ENCODE results near the gene HES7. TPM values are rescaled to one million over a fixed set of nuclear protein-coding genes. Genes with fewer than 3 reads are reported as not detected.

Gene HES7
- polyA plus RNA-seq, 6 donors from 2014 or later, result not detected

DNA sequence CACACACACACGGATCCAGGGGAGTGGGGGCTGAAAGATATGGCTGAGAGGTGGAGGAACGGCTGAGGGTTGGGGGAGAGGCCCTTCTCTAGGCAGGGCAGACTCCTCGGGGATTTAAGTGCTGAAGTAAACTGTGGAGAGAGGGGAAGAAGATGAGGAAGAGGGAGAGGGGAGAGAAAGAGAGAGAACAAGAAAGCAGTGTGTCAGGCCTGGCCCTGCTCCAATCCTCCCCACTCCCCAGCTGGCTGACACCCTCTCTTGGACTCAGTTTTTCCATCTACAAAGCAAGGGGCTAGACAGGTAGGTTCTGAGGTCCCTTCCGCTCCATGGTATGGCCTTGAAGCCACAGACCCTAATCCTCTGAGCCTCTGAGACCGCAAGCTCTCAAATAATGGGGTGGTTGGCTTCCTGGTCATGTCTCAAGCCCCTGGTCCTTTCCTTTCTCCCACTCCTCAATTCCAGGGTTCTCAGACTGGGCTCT lies 36.9 kb upstream of the HES7 start:
- peak overlapping the region in 5 of 6 donors; percentile 64 to 93 (median 91) for H3K27ac Mint-ChIP-seq
- no peaks in the 10 kb centered on the region for H3K9me3 Mint-ChIP-seq
- H3K36me3 Mint-ChIP-seq, result peaks cover 0 to 5% of the 10 kb centered on the region in 2 donors
- ATAC-seq (ENCODE audit: low read depth in 2 of 2) (no peak), DNase-seq (no peak)
- no peaks in the 10 kb centered on the region for H3K27me3 Mint-ChIP-seq
- peaks cover 46 to 60% (median 53%) of the 10 kb centered on the region in 3 donors for H3K4me1 Mint-ChIP-seq
- H3K4me3 Mint-ChIP-seq, result peak overlapping the region in 6 of 8 donors; percentile 83 to 93 (median 90)

DNA sequence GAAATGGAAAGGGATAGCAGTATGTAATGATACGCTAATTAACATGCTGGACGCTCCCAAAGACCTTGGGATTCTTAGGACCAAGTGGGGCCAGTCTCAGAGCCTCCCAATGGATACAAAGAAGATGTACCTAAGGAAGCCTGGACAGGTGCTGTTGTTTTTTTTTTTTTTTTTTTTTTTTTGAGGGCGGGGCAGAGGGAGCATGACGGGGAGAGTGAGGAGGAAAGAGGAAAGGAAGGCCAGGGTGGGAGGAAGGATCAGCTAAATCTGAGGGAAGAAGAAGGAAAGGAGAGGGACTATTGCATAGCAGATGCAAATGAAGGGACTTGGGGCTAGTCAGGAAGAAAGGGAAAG lies 36.3 kb upstream of the HES7 start:
- DNase-seq (no peak), ATAC-seq (ENCODE audit: low read depth in 2 of 2) (no peak)
- peak overlapping the region in 3 of 6 donors; percentile 54 to 91 (median 74) for H3K27ac Mint-ChIP-seq
- H3K36me3 Mint-ChIP-seq, result peaks cover 0 to 5% of the 10 kb centered on the region in 2 donors
- H3K4me1 Mint-ChIP-seq, result peaks cover 46 to 60% (median 53%) of the 10 kb centered on the region in 3 donors
- no peaks in the 10 kb centered on the region for H3K27me3 Mint-ChIP-seq
- H3K9me3 Mint-ChIP-seq, result no peaks in the 10 kb centered on the region
- peak overlapping the region in 6 of 8 donors; percentile 58 to 92 (median 84) for H3K4me3 Mint-ChIP-seq

DNA sequence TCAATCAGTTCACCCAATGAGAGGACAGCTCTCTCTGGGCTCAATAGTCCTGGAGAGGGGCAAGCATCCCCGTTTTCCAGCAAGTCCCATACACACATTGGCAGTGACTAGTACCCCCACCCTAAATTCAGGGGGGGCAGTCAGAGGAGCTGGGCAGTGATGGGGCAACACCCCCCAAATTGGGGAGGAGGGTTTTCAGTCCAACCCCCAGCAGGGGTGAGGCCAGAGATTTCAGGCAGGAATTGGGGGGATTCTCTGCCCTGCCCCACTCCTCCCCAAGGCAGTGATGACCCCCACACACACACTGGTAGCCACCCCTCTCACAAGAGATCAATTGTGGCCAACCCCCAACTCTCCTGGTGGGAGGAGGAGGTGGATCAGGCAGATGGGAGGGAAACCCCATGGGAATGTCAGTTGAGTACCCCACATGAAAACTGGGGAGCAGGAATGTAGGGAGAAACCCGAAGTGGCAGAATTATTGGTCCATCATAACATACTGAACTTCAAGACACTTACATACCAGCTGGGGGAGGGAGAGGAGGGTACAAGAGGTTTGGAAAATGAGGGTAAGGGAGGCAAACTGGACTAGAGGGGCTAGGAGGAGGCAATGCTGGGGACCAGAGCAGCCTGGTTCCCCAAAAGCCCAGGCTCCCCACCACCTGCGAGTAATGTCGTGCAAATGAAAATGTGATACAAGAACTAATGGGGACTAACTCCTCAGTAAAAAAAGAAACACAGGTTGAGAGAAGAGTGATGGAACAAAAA lies 35.7 kb upstream of the HES7 start:
- no peak for ATAC-seq (ENCODE audit: low read depth in 2 of 2)
- peak overlapping the region in 7 of 8 donors; percentile 1 to 92 (median 70) for H3K4me3 Mint-ChIP-seq
- peaks cover 42 to 55% (median 50%) of the 10 kb centered on the region in 3 donors for H3K4me1 Mint-ChIP-seq
- H3K9me3 Mint-ChIP-seq, result no peaks in the 10 kb centered on the region
- H3K27me3 Mint-ChIP-seq, result no peaks in the 10 kb centered on the region
- no peak for DNase-seq
- H3K27ac Mint-ChIP-seq, result peak overlapping the region in 3 of 6 donors; percentile 74 to 99 (median 91)
- H3K36me3 Mint-ChIP-seq, result peaks cover 0 to 5% of the 10 kb centered on the region in 2 donors

DNA sequence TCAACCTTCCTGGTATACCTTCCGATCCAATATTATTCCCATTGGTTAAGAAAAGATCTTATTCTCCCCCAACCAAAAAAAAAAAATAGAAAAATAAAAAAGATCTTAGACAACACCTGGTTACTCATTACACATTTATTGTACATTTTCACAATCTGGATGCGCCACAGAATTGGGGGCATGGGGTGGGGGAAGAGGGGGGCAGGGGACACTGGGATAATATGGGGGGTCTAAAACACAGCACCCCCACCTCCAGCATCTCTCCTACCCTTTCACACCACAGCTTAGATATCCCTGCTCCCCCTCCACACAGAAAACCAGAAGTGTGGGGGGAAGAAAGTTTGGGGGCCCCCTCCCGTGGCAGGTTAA lies 35.1 kb upstream of the HES7 start:
- DNase-seq (no peak), ATAC-seq (ENCODE audit: low read depth in 2 of 2) (no peak)
- Mint-ChIP-seq H3K9me3 (no peaks in the 10 kb centered on the region), H3K36me3 (peaks cover 4 to 5% of the 10 kb centered on the region in 2 donors), H3K4me3 (peak overlapping the region; percentile 45 to 84 (median 76)), H3K4me1 (peaks cover 39 to 53% (median 45%) of the 10 kb centered on the region in 3 donors), H3K27ac (peak overlapping the region in 4 of 6 donors; percentile 86 to 99 (median 98)), H3K27me3 (no peaks in the 10 kb centered on the region)

DNA sequence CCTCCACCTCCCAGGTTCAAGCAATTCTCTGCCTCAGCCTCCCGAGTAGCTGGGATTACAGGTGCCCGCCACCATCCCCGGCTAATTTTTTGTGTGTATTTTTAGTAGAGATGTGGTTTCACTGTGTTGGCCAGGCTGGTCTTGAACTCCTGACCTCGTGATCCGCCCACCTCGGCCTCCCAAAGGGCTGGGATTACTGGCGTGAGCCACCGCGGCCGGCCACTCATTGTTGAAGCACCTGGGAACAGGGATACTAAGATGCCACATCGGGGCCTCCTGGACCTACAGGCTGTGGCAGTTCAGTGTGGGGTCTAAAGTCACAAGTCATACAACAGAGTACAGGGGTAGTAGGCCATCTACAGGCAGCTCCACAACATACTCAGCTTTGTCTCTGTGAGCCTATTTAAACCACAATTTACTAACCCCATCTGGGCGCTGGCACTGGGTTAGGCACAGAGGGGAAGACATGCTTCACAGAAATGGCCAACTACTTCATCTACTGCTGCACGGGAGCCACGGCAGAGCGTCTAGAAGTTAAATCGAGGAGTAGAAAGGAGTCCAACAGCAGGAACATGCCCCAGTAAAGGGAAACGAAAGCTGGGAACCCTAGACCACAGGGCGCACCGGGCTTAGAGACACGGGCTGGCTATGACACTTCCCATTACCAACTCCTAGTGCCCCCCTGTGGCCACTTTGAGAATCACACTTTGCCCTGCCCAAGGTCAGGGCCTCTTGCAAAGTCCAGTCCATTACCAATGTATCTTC lies 34.5 kb upstream of the HES7 start:
- H3K27ac Mint-ChIP-seq, result peak overlapping the region in 3 of 6 donors; percentile 98 to 99 (median 99)
- peak; percentile 18 to 24 for ATAC-seq (ENCODE audit: low read depth in 2 of 2)

DNA sequence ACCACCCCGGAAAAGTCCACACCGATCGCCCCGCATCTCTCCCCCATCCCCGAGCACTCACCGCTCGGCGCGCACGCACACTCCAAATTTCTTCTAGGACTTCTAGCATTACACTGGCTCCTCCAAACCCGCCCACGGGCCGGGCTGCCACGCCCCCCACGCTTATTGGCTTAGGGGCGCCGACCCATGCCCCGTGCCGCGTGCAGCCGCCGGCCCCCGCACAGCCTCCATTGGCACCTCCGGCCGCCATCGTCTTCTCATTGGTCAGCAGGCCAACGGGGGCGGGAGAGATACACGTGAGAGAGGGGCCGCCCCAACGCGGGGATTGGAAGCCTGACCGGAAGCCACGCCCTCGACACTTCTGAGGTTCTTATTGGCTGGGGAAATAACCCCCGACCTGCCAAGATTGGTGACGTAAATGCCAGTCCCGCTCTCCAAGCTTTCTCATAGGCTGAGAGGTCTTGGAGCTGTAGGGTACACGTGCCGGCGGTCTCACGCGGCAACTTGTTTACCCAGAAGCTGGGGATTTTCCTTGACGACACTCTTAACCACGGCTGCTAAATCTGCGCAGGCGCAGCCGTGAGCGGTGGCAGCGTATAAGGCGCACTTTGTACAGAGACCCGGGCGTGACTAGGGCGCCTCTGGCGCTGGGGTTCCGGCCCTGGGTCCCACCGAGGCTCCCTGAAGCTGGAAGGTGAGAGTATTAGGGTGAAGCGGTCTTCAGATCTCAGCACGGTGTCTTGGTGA lies 32.5 kb upstream of the HES7 start:
- Mint-ChIP-seq H3K27ac (no peak overlapping the region), H3K4me1 (peaks cover 33 to 62% (median 34%) of the 10 kb centered on the region in 3 donors), H3K9me3 (no peaks in the 10 kb centered on the region), H3K36me3 (peaks cover 5 to 8% of the 10 kb centered on the region in 2 donors), H3K27me3 (no peaks in the 10 kb centered on the region), H3K4me3 (no peak overlapping the region)
- peak; percentile 100 for DNase-seq
- ATAC-seq (ENCODE audit: low read depth in 2 of 2), result peak; percentile 70 to 71

More for the DNA sequence above, 34.5 kb upstream of the HES7 start:
- no peaks in the 10 kb centered on the region for H3K27me3 Mint-ChIP-seq
- peaks cover 5 to 8% of the 10 kb centered on the region in 2 donors for H3K36me3 Mint-ChIP-seq
- peak overlapping the region; percentile 45 to 84 (median 76) for H3K4me3 Mint-ChIP-seq
- no peaks in the 10 kb centered on the region for H3K9me3 Mint-ChIP-seq
- H3K4me1 Mint-ChIP-seq, result peaks cover 38 to 53% (median 40%) of the 10 kb centered on the region in 3 donors
- peak; percentile 87 for DNase-seq

DNA sequence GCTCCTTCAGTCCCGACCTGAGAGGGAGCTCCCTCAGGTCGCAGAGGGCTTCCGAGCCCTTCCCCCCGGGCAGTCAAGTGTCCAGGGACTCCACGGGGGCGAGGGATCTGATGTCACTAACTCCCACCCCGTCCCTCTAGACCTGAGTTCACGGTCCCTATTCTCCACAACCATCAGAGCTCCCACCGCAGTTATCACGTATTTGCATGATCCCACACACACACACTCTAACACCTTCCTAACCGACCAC lies 32.0 kb upstream of the HES7 start:
- H3K27ac Mint-ChIP-seq, result no peak overlapping the region
- H3K4me3 Mint-ChIP-seq, result no peak overlapping the region
- ATAC-seq (ENCODE audit: low read depth in 2 of 2), result peak in 1 of 2 donors; percentile 0
- peaks cover 34 to 60% (median 34%) of the 10 kb centered on the region in 3 donors for H3K4me1 Mint-ChIP-seq
- DNase-seq, result no peak
- H3K27me3 Mint-ChIP-seq, result no peaks in the 10 kb centered on the region
- H3K36me3 Mint-ChIP-seq, result peaks cover 5 to 8% of the 10 kb centered on the region in 2 donors
- H3K9me3 Mint-ChIP-seq, result no peaks in the 10 kb centered on the region

DNA sequence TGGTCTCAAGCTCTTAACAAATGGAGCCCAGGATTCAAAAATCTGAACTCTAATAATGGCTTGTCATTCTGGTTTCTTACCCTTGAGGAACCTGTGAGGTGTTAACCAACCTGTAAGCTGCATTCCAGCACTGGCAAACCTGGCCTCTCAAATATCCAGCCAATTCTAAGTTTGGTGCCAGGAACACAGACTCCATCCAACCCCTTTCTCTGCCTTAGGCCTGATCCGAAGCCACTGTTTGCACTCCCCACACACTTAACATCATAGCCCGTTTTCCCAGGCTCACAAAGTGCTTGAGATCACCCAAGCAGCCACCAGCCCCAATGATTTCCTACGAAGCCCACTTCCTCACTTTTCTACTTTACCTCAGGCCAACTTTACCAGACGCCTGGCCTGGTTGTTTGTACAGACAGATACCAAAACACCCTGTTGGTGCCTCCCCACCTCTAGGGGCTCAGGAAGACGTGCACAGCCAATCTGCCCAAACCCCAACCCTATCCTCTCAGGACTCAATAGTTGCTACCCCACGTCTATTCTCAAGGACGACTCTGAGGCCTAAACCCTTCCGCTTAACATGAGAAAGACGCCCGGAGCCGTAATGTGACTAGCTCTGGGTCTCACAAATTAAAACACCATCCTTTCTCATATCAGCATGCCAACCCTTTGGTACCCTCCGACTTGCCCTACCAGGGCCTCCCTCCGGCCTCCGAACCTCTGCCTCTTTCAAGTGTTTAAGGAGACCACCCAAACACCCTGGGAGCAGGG lies 31.5 kb upstream of the HES7 start:
- ATAC-seq (ENCODE audit: low read depth in 2 of 2) (no peak), DNase-seq (no peak)
- Mint-ChIP-seq H3K4me1 (peaks cover 33 to 59% (median 34%) of the 10 kb centered on the region in 3 donors), H3K9me3 (no peaks in the 10 kb centered on the region), H3K27ac (no peak overlapping the region), H3K36me3 (peaks cover 5 to 8% of the 10 kb centered on the region in 2 donors), H3K27me3 (no peaks in the 10 kb centered on the region), H3K4me3 (no peak overlapping the region)

DNA sequence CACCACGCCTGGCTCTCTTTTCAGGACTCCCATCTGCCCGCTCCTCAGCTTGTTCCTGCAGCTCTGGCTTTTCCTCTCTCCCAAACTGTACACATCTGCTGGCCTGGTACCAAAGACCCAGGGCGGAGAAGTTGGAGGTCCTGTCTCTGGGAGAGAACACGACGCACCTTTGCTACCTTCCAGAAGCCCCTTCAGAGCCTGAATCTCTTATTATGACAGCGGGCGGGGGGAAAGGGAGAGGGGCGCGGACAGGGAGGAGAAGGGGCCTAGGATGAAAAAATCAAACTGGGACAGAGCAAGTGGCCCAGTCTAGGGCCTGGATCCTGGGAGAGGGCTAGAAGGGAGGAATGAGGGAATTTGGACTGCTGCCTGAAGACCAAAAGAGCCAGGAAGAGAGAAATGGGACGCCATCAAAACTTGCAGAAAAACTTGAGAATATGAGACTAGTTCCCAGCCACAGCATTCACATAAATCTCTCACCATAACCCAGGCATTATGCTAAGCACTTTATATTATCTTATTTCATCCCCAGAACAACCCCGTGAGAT lies 30.8 kb upstream of the HES7 start:
- Mint-ChIP-seq H3K9me3 (no peaks in the 10 kb centered on the region), H3K4me1 (peaks cover 29 to 58% (median 32%) of the 10 kb centered on the region in 3 donors), H3K4me3 (peak overlapping the region in 2 of 8 donors; percentile 82 to 87)

DNA sequence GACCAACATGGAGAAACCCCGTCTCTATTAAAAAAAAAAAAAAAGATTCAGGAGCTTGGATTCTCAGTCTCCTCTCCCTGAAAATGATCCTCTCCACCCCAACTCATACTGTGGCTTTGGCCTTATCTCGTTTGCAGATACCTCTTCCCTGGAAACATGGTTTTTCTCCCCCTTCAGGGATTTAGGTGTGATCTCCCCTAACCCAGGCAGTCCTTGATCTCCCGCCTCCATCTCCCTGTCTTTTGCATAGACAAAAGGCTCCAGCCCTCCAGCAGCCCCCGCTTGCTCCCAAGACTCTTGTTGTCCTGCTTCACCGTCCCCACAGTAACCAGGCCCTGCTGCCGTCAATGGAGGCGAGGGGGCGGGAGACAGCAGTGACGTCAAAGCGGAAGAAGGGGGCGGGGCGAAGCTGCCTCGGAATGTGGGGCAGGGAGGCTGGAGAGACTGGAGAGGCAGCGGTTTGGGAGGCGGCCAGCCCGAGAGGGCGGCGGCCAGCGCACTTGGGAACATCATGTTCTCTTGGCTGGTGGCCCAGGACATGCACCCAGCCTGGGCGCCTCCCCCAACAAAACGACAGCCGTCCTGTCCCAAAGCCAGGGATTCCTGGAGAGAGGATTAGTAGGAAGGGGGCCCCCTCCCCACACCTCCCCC lies 30.2 kb upstream of the HES7 start:
- H3K9me3 Mint-ChIP-seq, result no peaks in the 10 kb centered on the region
- ATAC-seq (ENCODE audit: low read depth in 2 of 2), result peak; percentile 1 to 6
- H3K27ac Mint-ChIP-seq, result no peak overlapping the region
- peaks cover 5 to 8% of the 10 kb centered on the region in 2 donors for H3K36me3 Mint-ChIP-seq
- DNase-seq, result peak; percentile 87
- H3K27me3 Mint-ChIP-seq, result no peaks in the 10 kb centered on the region
- H3K4me3 Mint-ChIP-seq, result peak overlapping the region in 4 of 8 donors; percentile 52 to 94 (median 84)
- H3K4me1 Mint-ChIP-seq, result peaks cover 24 to 56% (median 33%) of the 10 kb centered on the region in 3 donors

More for the DNA sequence above, 30.8 kb upstream of the HES7 start:
- DNase-seq (no peak), ATAC-seq (ENCODE audit: low read depth in 2 of 2) (no peak)
- Mint-ChIP-seq H3K27ac (no peak overlapping the region), H3K36me3 (peaks cover 5 to 8% of the 10 kb centered on the region in 2 donors), H3K27me3 (no peaks in the 10 kb centered on the region)

DNA sequence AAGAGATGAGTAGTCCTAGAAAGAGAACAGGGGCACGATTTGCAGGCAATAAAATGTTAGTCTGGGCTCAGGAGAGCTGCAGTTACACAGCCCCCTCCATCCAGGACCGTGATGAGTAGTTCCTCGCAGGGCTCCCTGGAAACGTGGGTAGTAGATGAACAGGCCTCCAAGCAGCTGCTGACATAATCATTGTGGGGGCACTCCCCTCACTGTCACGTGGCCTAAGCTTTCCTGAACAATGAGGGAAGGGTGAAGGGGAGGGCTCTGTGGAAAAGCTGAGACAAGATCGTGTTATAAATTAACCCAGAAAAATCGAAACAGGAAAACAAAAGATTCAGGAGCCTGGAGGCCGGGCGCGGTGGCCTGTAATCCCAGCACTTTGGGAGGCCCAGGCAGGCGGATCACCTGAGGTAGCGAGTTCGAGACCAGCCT lies 29.6 kb upstream of the HES7 start:
- no peak overlapping the region for H3K27ac Mint-ChIP-seq
- H3K9me3 Mint-ChIP-seq, result no peaks in the 10 kb centered on the region
- peaks cover 20 to 51% (median 30%) of the 10 kb centered on the region in 3 donors for H3K4me1 Mint-ChIP-seq
- H3K36me3 Mint-ChIP-seq, result peaks cover 2 to 8% of the 10 kb centered on the region in 2 donors
- ATAC-seq (ENCODE audit: low read depth in 2 of 2), result no peak
- no peaks in the 10 kb centered on the region for H3K27me3 Mint-ChIP-seq
- peak overlapping the region in 5 of 8 donors; percentile 26 to 96 (median 94) for H3K4me3 Mint-ChIP-seq
- no peak for DNase-seq

DNA sequence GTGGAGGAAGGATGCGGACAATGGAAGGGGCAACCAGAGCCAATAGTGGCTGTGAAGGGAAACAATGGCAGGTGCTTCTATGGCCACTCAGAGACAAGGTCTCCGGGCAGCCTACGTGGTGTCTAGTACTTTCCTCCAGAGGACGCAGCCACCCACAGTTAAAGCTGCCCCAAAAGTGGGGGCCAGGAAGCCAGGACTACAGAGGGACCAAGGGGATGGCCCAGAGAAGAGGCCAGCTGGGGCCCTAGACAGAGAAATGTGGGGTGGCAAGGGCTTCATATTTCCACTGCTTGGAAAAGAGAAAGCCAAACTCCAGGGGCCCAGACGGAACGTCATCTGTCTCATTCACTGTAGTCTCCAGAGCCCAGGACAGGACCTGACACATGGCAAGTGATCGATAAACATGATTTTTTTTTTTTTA lies 29.1 kb upstream of the HES7 start:
- peak overlapping the region in 5 of 8 donors; percentile 66 to 96 (median 94) for H3K4me3 Mint-ChIP-seq
- peak overlapping the region in 1 of 6 donors; percentile 78 for H3K27ac Mint-ChIP-seq
- peaks cover 0 to 8% of the 10 kb centered on the region in 2 donors for H3K36me3 Mint-ChIP-seq
- DNase-seq, result no peak
- H3K4me1 Mint-ChIP-seq, result peaks cover 18 to 46% (median 26%) of the 10 kb centered on the region in 3 donors
- no peaks in the 10 kb centered on the region for H3K9me3 Mint-ChIP-seq
- ATAC-seq (ENCODE audit: low read depth in 2 of 2), result no peak
- no peaks in the 10 kb centered on the region for H3K27me3 Mint-ChIP-seq

Data from naive B cell (primary cell).